Right renal cortex interstitium (tissue), 3 donors: ENCODE measurements around the gene SQOR. TPM values are rescaled to one million over a fixed set of nuclear protein-coding genes. Genes with fewer than 3 reads are reported as not detected.

ENCODE experiments used
- DNase-seq, 3 donors: peaks; one replicate each; pipeline ENCODE4 v3.0.0-alpha.2; 2013; ENCODE audit warnings: low read depth in 3 of 3, low spot score in 2 of 3
- polyA plus RNA-seq, 3 donors: library from polyadenylated mRNA; unstranded; fragments of 120-200 nt; gene quantifications; one replicate each; pipeline ENCODE4 v1.2.1, GENCODE V29; 2013; ENCODE audit not compliant: insufficient read length in 3 of 3

SQOR gene
- 10 to 100 TPM; 25.8 to 29.1 (median 28.7) TPM for polyA plus RNA-seq

- DNase-seq, result no peak
Measured at GRCh38 chr15:45634432-45635190, at the start of gene SQOR. SQOR (plus strand) TSS chr15:45635029; CDS start chr15:45658924, 23,895 bp downstream.

DNA sequence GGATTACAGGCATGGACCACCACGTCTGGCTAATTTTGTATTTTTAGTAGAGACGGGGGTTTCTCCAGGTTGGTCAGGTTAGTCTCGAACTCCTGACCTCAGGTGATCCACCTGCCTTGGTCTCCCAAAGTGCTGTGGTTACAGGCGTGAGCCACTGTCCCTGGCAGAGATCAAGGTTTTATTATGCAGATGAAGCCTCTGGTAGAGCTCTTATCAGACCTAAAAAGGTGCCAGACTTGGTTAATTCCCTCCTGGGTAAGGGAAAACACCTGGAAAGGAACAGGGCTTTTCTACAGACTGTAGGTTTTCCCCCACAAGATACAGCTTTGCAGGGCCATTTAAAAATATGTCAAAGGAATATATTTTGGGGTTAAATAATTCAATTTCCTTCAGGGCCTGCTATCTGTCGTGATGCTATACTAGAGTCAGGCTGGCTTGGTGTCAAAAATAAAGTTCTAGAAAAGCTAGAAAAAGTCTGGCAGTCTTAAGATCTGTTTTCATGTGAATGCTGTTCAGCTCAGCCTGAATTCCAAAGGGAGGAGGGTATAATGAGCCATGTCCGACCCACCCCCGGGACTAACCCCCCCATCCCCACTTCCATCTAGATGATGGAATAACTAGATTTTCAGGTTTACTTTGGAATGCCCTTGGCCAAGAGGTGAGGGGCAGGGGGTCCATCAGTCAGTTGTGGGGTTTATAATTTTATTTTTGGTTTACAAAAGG, 49.6 kb upstream of the SQOR start:
- peak in 1 of 3 donors; percentile 10 for DNase-seq

DNA sequence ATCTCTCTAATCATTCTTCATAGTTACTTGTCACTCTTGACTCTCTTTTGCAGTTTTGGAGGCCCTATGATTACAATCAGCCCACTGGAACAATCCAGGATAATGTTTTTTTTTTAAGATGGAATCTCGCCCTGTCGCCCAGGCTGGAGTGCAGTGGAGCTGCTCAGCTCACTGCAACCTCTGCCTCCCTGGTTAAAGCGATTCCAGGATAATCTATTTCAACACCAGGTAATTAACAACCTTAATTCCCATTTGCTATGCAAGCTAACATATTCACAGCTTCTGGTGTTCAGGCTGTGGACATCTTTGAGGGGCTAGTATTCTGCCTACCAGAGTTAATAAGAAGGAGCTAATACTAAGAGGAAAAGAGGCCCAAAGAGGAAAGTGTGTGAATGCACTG, 48.7 kb upstream of the SQOR start:
- DNase-seq, result peak in 2 of 3 donors; percentile 15 to 41

- peak in 2 of 3 donors; percentile 57 to 64 for DNase-seq
Measured at GRCh38 chr15:45586601-45587094, 48.2 kb upstream of the SQOR start.

- DNase-seq, result peak; percentile 91 to 92 (median 92)
Measured at GRCh38 chr15:45587095-45587862, 47.5 kb upstream of the SQOR start, which contains the start of gene BLOC1S6. BLOC1S6 (plus strand) TSS chr15:45587379; CDS start chr15:45587444, 65 bp downstream.

GRCh38 chr15:45587863-45588170, 47.0 kb upstream of the SQOR start:
- no peak for DNase-seq

- peak in 1 of 3 donors; percentile 19 for DNase-seq
Measured at GRCh38 chr15:45588219-45588875, 46.5 kb upstream of the SQOR start.

DNA sequence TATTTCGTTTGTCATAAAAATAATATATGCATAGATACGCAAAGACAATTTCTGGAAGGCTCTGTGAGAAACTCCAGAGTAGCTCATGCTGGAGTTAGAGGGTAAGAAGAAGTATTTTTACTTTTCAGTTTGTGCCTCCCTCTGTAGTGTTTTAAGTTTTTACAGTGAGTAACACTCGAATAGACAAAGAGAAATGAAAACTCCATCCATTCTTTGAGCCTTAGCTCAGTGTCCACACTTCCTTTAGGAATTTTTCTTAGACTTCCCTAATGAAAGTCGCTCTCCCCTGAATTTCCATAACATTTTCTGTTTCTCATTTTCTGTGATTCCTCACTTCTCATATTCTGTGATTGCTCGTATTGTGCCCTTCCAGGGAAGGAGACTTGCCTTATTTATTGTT, 45.6 kb upstream of the SQOR start:
- no peak for DNase-seq

DNA sequence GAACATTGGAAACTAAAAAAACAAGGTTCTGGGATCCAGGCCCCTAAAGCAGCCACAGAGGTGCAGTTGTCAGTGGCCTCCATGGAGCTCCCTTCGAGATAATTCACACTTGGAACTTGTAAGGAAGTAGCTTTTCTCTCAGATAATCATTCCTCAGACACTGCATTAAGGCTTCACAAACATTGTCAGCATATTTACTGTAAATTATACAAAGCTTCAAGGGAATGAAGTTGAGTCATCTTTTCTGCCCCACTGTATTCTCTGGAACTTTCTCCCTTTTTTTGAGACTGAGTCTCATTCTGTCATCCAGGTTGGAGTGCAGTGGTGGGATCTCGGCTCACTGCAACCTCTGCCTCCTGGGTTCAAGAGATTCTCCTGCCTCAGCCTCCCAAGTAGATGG, 40.5 kb upstream of the SQOR start:
- no peak for DNase-seq

- no peak for DNase-seq
Measured at GRCh38 chr15:45594835-45595530, 39.8 kb upstream of the SQOR start.

- no peak for DNase-seq
Measured at GRCh38 chr15:45603881-45604280, 30.9 kb upstream of the SQOR start.

GRCh38 chr15:45604326-45604725, 30.5 kb upstream of the SQOR start:
- no peak for DNase-seq

DNA sequence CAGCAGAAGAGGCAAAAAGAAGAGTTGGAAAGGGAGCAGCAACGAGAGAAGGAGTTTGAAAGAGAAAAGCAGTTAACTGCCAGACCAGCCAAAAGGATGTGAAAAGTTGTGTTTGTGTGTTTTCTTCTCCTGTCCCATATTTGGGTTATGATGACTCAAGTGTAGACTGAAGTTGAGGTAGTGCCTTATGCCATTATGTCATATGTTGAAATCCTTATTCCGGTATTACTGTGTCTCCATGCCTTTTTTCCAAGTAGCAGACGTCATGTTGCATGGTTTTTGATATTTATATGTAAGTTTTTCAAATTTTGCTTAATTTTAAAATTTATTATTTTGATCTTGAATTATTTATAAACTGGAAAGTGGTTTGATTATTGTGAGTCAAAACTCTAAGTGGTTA, 28.4 kb upstream of the SQOR start:
- DNase-seq, result no peak

DNA sequence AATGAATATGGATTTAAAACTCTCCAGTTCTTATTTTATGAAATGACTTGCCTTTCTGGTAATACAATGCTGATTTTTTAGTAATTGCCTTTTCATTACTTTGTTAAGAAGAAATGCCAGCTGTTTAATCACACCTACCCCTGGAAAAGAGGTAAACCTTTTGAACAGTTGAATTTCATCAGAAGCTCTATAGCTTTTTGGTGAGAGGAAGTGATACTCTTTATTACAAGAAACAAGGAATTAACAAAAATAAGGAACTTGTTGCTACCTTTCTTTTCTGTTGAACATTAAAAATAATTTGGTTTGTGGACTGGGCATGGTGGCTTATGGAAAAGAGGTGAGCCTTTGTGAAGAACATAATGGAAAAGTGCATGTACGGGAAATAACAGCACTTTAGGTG, 28.0 kb upstream of the SQOR start:
- no peak for DNase-seq

GRCh38 chr15:45611305-45611704, 23.5 kb upstream of the SQOR start:
- DNase-seq, result no peak

DNA sequence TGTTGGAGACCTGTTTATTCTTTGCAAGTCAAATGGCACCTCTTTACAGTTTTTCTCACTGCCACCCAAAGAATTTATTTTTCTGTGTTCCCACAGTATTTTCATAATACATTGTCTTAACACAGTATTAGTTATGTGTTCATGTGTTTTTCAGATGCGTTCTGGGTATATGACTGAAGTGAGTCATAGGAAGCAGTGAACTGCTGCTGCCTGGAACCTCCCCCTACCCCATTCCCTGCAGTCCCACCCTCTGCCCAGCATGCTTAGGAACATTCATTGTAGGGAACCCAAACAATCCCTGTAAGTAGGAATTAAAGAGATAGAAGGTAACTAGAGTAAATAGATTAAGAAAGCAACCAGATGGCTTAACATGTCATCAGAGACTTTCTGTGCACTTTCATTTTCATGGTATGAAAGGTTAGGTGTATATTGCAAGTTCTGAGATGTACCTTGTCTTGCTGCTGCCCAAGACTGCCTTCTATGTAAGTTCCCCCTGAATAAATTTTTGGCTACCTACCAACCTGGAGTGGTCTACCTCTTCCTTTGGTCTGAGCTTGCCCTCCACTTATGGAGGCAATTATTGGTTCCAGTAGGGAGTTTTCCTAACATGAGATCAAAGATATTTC, 21.9 kb upstream of the SQOR start:
- no peak for DNase-seq

DNA sequence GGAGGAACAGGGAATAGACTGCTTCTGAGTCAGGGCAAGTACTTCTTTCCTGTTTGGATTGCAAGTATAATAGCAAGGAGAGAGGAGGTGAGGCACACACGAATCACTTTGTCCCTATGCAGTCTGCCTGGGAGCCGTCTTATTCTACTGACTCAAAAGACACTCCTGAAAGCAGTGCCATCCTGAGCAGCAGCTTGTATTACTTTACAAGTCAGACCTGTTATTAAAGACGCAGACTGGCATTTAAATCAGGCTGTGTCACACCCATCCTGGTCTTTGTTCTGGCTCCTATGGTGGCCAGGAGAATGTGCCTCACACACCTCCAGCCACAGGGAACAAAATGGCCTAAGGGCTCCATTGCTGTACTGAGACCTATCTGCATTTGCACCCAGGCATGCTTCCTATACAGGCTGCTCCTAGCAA, 17.9 kb upstream of the SQOR start:
- no peak for DNase-seq

DNA sequence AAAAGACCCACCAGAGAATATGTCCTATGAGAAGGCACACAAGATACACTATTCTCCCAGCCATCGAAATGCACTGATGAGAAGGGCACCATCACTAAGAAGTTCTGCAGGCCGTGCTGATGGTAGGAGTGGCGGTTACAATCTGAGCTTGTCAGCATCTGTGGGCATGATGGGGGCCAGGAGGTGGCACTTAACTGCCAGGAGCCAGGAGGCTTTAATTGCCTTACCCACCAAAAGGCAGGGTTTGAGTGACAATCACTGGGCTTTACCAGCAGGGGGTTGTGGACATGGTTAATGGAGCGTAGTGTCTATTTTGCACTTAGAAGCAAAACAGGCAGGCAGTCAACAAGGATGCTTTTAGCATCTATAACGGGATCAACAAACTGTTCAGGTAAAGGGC, 16.0 kb upstream of the SQOR start:
- no peak for DNase-seq

DNA sequence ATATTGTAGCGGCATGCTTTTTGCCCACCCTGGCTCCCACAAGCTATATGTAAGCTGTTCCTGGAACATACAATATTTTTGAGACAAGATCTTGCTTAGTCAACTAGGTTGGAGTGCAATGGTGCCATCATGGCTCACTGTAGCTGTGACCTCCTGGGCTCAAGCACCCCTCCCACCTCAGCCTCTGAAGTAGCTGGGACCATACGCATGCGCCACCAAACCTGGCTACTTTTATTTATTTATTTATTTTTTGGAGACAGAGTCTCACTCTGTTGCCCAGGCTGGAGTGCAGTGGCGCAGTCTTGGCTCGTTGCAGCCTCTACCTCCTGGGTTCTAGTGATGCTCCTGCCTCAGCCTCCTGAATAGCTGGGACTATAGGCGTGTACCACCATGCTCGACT, 6.7 kb upstream of the SQOR start:
- no peak for DNase-seq
